ENCODE results near the gene SCUBE1.

Gene SCUBE1

GRCh38 chr22:43166132-43166930, 176.8 kb downstream of the SCUBE1 start:
- in situ Hi-C loops (cut with MboI; ENCODE audit: low pct_unique_long_range_greater_than_20kb, low sequenced_read_pairs, unreplicated experiment), result no loop called here
- TF ChIP-seq CTCF (IDR thresholded peaks at IDR 0.05; ENCODE audit: extremely low read depth, insufficient read depth, missing control alignments), result no peak
- no peak for DNase-seq (ENCODE audit: low spot score)

- TF ChIP-seq CTCF (IDR thresholded peaks at IDR 0.05; ENCODE audit: extremely low read depth, insufficient read depth, missing control alignments), result no peak
- in situ Hi-C loops (cut with MboI; ENCODE audit: low pct_unique_long_range_greater_than_20kb, low sequenced_read_pairs, unreplicated experiment), result no loop called here
- DNase-seq (ENCODE audit: low spot score), result no peak
These were observed 178.5 kb downstream of the SCUBE1 start for GRCh38 chr22:43164636-43165035.

- TF ChIP-seq CTCF (IDR thresholded peaks at IDR 0.05; ENCODE audit: extremely low read depth, insufficient read depth, missing control alignments), result no peak
- in situ Hi-C loops (cut with MboI; ENCODE audit: low pct_unique_long_range_greater_than_20kb, low sequenced_read_pairs, unreplicated experiment), result no loop called here
- no peak for DNase-seq (ENCODE audit: low spot score)
These were observed 179.9 kb downstream of the SCUBE1 start for GRCh38 chr22:43163241-43163795.

GRCh38 chr22:43162412-43163150, 180.6 kb downstream of the SCUBE1 start:
- in situ Hi-C loops (cut with MboI; ENCODE audit: low pct_unique_long_range_greater_than_20kb, low sequenced_read_pairs, unreplicated experiment), result no loop called here
- no peak for TF ChIP-seq CTCF (IDR thresholded peaks at IDR 0.05; ENCODE audit: extremely low read depth, insufficient read depth, missing control alignments)
- DNase-seq (ENCODE audit: low spot score), result no peak

GRCh38 chr22:43160497-43161126, 182.6 kb downstream of the SCUBE1 start:
- no peak for DNase-seq (ENCODE audit: low spot score)
- TF ChIP-seq CTCF (IDR thresholded peaks at IDR 0.05; ENCODE audit: extremely low read depth, insufficient read depth, missing control alignments), result no peak
- in situ Hi-C loops (cut with MboI; ENCODE audit: low pct_unique_long_range_greater_than_20kb, low sequenced_read_pairs, unreplicated experiment), result no loop called here

GRCh38 chr22:43159484-43160178, 183.5 kb downstream of the SCUBE1 start:
- TF ChIP-seq CTCF (IDR thresholded peaks at IDR 0.05; ENCODE audit: extremely low read depth, insufficient read depth, missing control alignments), result peak; percentile 32
- no peak for DNase-seq (ENCODE audit: low spot score)
- in situ Hi-C loops (cut with MboI; ENCODE audit: low pct_unique_long_range_greater_than_20kb, low sequenced_read_pairs, unreplicated experiment), result no loop called here

Measured in GM13977 (cell line).